Large intestine (tissue), 12 donors: Measurements from ENCODE around the gene BTG4. TPM values are rescaled to one million over a fixed set of nuclear protein-coding genes. Genes with fewer than 3 reads are reported as not detected.
A peak's percentile ranks its signal among the peaks of the same experiment; 100 is the strongest.

Experiments
- DNase-seq, 2 donors: peaks; one replicate each; pipeline versions ENCODE4 v3.0.0 to v3.0.0-alpha.2; 2013
- H3K27ac ChIP-seq: one replicate; pipeline ENCODE4 v1.5.1; 2013; ENCODE audit warnings: low read length
- H3K27me3 ChIP-seq: 2 replicates; pipeline ENCODE4 v1.6.1; 2013; ENCODE audit warnings: low read length; ENCODE audit not compliant: control insufficient read depth, insufficient read depth
- H3K36me3 ChIP-seq: 2 replicates; pipeline ENCODE4 v1.6.1; 2013; ENCODE audit warnings: low read length; ENCODE audit not compliant: control insufficient read depth, insufficient read depth
- H3K4me1 ChIP-seq: one replicate; pipeline ENCODE4 v1.6.1; 2013; ENCODE audit warnings: low read length; ENCODE audit not compliant: control insufficient read depth, insufficient read depth
- H3K4me3 ChIP-seq: one replicate; pipeline ENCODE4 v1.5.1; 2013; ENCODE audit warnings: low read length
- H3K9me3 ChIP-seq: one replicate; pipeline ENCODE4 v1.6.1; 2013; ENCODE audit warnings: mild to moderate bottlenecking, low read depth, low read length, moderate library complexity; ENCODE audit not compliant: control insufficient read depth
- WGBS: methylation state at CpG from one replicate; pipeline ENCODE4 v1.1.5; 2013; ENCODE audit warnings: low lambda C conversion rate; ENCODE audit not compliant: insufficient coverage; 5-methylcytosine and 5-hydroxymethylcytosine counted together
- long read RNA-seq, 11 donors: transcript quantifications; one replicate each; lab custom pipeline, GENCODE V29; 2026
- polyA plus RNA-seq: library from polyadenylated mRNA; unstranded; fragments of 120-200 nt; gene quantifications from one replicate; pipeline ENCODE4 v1.2.1, GENCODE V29; 2013

Gene BTG4
- not detected for polyA plus RNA-seq
- long read RNA-seq, donor 1, result 0 reads
- long read RNA-seq, donor 2, result 0 reads
- long read RNA-seq, donor 3, result 0 reads
- long read RNA-seq, donor 4, result 0 reads
- long read RNA-seq, donor 5, result 0 reads
- long read RNA-seq, donor 6, result 0 reads
- long read RNA-seq, donor 7, result 0 reads
- long read RNA-seq, donor 8, result 0 reads
- long read RNA-seq, donor 9, result 0 reads
- long read RNA-seq, donor 10, result 0 reads
- long read RNA-seq, donor 11, result 0 reads

- DNase-seq, result peak in 1 of 2 donors; percentile 30
- H3K27me3 ChIP-seq, result peaks cover 57% of the 10 kb centered on the region
Measured at GRCh38 chr11:111512296-111513239, at the start of gene BTG4. TSS of gene BTG4 (minus strand) at chr11:111512386. CDS start at chr11:111498776, 13,610 bp downstream.

GRCh38 chr11:111561791-111562325 is 49.7 kb upstream of the BTG4 start:
- no peak for DNase-seq
- no CpG with 5 or more reads among the region's 3 CpGs for WGBS
- Histone ChIP-seq H3K27ac (no peak overlapping the region), H3K9me3 (no peaks in the 10 kb centered on the region), H3K4me3 (no peak overlapping the region), H3K36me3 (no peaks in the 10 kb centered on the region), H3K4me1 (no peaks in the 10 kb centered on the region), H3K27me3 (no peaks in the 10 kb centered on the region)

More at GRCh38 chr11:111512296-111513239, at the start of gene BTG4:
- Histone ChIP-seq H3K4me3 (no peak within 1 kb of the TSS), H3K36me3 (no peaks in the 10 kb centered on the region), H3K27ac (no peak within 1 kb of the TSS), H3K4me1 (no peaks in the 10 kb centered on the region), H3K9me3 (no peaks in the 10 kb centered on the region)
- WGBS, result no CpG with 5 or more reads among the region's 90 CpGs

- H3K4me1 ChIP-seq, result no peaks in the 10 kb centered on the region
- H3K4me3 ChIP-seq, result no peak overlapping the region
- no peaks in the 10 kb centered on the region for H3K9me3 ChIP-seq
- no peak for DNase-seq
- no peak overlapping the region for H3K27ac ChIP-seq
- H3K27me3 ChIP-seq, result no peaks in the 10 kb centered on the region
- no peaks in the 10 kb centered on the region for H3K36me3 ChIP-seq
- WGBS, result 60% methylated on average over 1 of the region's 3 CpGs
Measured at GRCh38 chr11:111561306-111561705, 49.1 kb upstream of the BTG4 start.

- H3K27me3 ChIP-seq, result no peaks in the 10 kb centered on the region
- no peaks in the 10 kb centered on the region for H3K36me3 ChIP-seq
- H3K27ac ChIP-seq, result no peak overlapping the region
- no peaks in the 10 kb centered on the region for H3K9me3 ChIP-seq
- WGBS, result 100% methylated on average over 1 of the region's 3 CpGs
- no peaks in the 10 kb centered on the region for H3K4me1 ChIP-seq
- no peak for DNase-seq
- no peak overlapping the region for H3K4me3 ChIP-seq
Measured at GRCh38 chr11:111560800-111561199, 48.6 kb upstream of the BTG4 start.

GRCh38 chr11:111559800-111560464 is 47.7 kb upstream of the BTG4 start:
- no peaks in the 10 kb centered on the region for H3K9me3 ChIP-seq
- WGBS, result no CpG with 5 or more reads among the region's 11 CpGs
- no peak overlapping the region for H3K4me3 ChIP-seq
- no peaks in the 10 kb centered on the region for H3K27me3 ChIP-seq
- H3K36me3 ChIP-seq, result no peaks in the 10 kb centered on the region
- no peaks in the 10 kb centered on the region for H3K4me1 ChIP-seq
- no peak overlapping the region for H3K27ac ChIP-seq
- no peak for DNase-seq

- H3K27me3 ChIP-seq, result no peaks in the 10 kb centered on the region
- H3K27ac ChIP-seq, result peak overlapping the region; percentile 35
- no peaks in the 10 kb centered on the region for H3K36me3 ChIP-seq
- no peaks in the 10 kb centered on the region for H3K4me1 ChIP-seq
- 88% methylated on average over 2 of the region's 5 CpGs for WGBS
- H3K4me3 ChIP-seq, result no peak overlapping the region
- no peaks in the 10 kb centered on the region for H3K9me3 ChIP-seq
- DNase-seq, result peak in 1 of 2 donors; percentile 30
Measured at GRCh38 chr11:111557425-111558111, 45.4 kb upstream of the BTG4 start.

- H3K9me3 ChIP-seq, result no peaks in the 10 kb centered on the region
- no peak overlapping the region for H3K4me3 ChIP-seq
- no peaks in the 10 kb centered on the region for H3K36me3 ChIP-seq
- no peaks in the 10 kb centered on the region for H3K27me3 ChIP-seq
- DNase-seq, result no peak
- no peaks in the 10 kb centered on the region for H3K4me1 ChIP-seq
- H3K27ac ChIP-seq, result no peak overlapping the region
Measured at GRCh38 chr11:111555255-111555654, 43.1 kb upstream of the BTG4 start.

GRCh38 chr11:111554532-111554931 is 42.3 kb upstream of the BTG4 start:
- Histone ChIP-seq H3K9me3 (no peaks in the 10 kb centered on the region), H3K27ac (no peak overlapping the region), H3K4me1 (no peaks in the 10 kb centered on the region), H3K27me3 (no peaks in the 10 kb centered on the region), H3K4me3 (no peak overlapping the region), H3K36me3 (no peaks in the 10 kb centered on the region)
- no peak for DNase-seq

- no peaks in the 10 kb centered on the region for H3K9me3 ChIP-seq
- no peak overlapping the region for H3K27ac ChIP-seq
- H3K36me3 ChIP-seq, result no peaks in the 10 kb centered on the region
- no peak overlapping the region for H3K4me3 ChIP-seq
- no CpG with 5 or more reads among the region's 2 CpGs for WGBS
- peaks cover 22% of the 10 kb centered on the region for H3K27me3 ChIP-seq
- no peaks in the 10 kb centered on the region for H3K4me1 ChIP-seq
- no peak for DNase-seq
Measured at GRCh38 chr11:111550258-111550657, 38.1 kb upstream of the BTG4 start.

- Histone ChIP-seq H3K27me3 (peaks cover 25% of the 10 kb centered on the region), H3K36me3 (no peaks in the 10 kb centered on the region), H3K4me3 (no peak overlapping the region), H3K27ac (no peak overlapping the region), H3K9me3 (no peaks in the 10 kb centered on the region), H3K4me1 (no peaks in the 10 kb centered on the region)
- 13% methylated on average over 1 of the region's 3 CpGs for WGBS
- no peak for DNase-seq
Measured at GRCh38 chr11:111549869-111550203, 37.6 kb upstream of the BTG4 start.
